NB4 (cell line): ENCODE results near the gene CCDC91.
A peak's percentile ranks its signal among the peaks of the same experiment; 100 is the strongest.

ENCODE experiments used
- DNase-seq: peaks from one replicate; pipeline ENCODE4 v3.0.0; 2010; ENCODE audit warnings: low read depth
- H3K4me3 ChIP-seq: one replicate; pipeline ENCODE4 v1.5.1; 2011; ENCODE audit warnings: mild to moderate bottlenecking, low read depth, low read length, moderate library complexity
- CTCF ChIP-seq: IDR thresholded peaks from one replicate; pipeline ENCODE4 v1.5.1; 2012; ENCODE audit warnings: low read depth, low read length
- MAX ChIP-seq: IDR thresholded peaks from 2 replicates; pipeline ENCODE4 v1.6.1; 2011; ENCODE audit warnings: low read depth, low read length
- MYC ChIP-seq: IDR thresholded peaks from 2 replicates; pipeline ENCODE4 v1.6.1; 2011; ENCODE audit warnings: low read depth, low read length
- POLR2A ChIP-seq: IDR thresholded peaks from 2 replicates; pipeline ENCODE4 v1.6.1; 2011; ENCODE audit warnings: mild to moderate bottlenecking; ENCODE audit not compliant: insufficient read length; ENCODE audit errors: extremely low read depth

Gene CCDC91

GRCh38 chr12:28292699-28293098 is 102.4 kb downstream of the CCDC91 start:
- DNase-seq = no peak
- H3K4me3 ChIP-seq = no peak overlapping the region
- TF ChIP-seq POLR2A (no peak), CTCF (no peak), MAX (no peak), MYC (no peak)

- TF ChIP-seq MAX (no peak), MYC (no peak), CTCF (no peak), POLR2A (no peak)
Observed at GRCh38 chr12:28294300-28294699, 104.0 kb downstream of the CCDC91 start.

GRCh38 chr12:28296287-28296686 is 106.0 kb downstream of the CCDC91 start:
- DNase-seq = no peak
- no peak for TF ChIP-seq MAX
- no peak for TF ChIP-seq MYC
- no peak for TF ChIP-seq CTCF
- no peak for TF ChIP-seq POLR2A
- no peak overlapping the region for H3K4me3 ChIP-seq

More at GRCh38 chr12:28294300-28294699, 104.0 kb downstream of the CCDC91 start:
- peak; percentile 71 for DNase-seq
- no peak overlapping the region for H3K4me3 ChIP-seq

- TF ChIP-seq MAX (no peak), CTCF (no peak), MYC (no peak), POLR2A (no peak)
- DNase-seq = no peak
- H3K4me3 ChIP-seq = no peak overlapping the region
Observed at GRCh38 chr12:28303192-28303591, 112.9 kb downstream of the CCDC91 start.

GRCh38 chr12:28306535-28306934 is 116.3 kb downstream of the CCDC91 start:
- H3K4me3 ChIP-seq = no peak overlapping the region

More at GRCh38 chr12:28306535-28306934, 116.3 kb downstream of the CCDC91 start:
- TF ChIP-seq MAX = no peak
- no peak for TF ChIP-seq CTCF
- no peak for TF ChIP-seq POLR2A
- TF ChIP-seq MYC = no peak
- no peak for DNase-seq
